ENCODE measurements around the gene KLKB1. TPM values are rescaled to one million over a fixed set of nuclear protein-coding genes. Genes with fewer than 3 reads are reported as not detected.

The KLKB1 gene
- total and polyA plus RNA-seq, 2 donors (not counting 3 experiments of a cell fraction or from before 2014, with no cell fraction given) = not detected

- TF ChIP-seq POLR2A (IDR thresholded peaks at IDR 0.05; ENCODE audit: low read depth, low read length) (no peak), MAX (IDR thresholded peaks at IDR 0.05; ENCODE audit: insufficient read depth, insufficient read length) (no peak), MYC (IDR thresholded peaks at IDR 0.05; ENCODE audit: low read depth, low read length) (no peak), GATA2 (IDR thresholded peaks at IDR 0.05; ENCODE audit: insufficient read depth, insufficient read length, low read depth, low read length) (no peak), FOS (IDR thresholded peaks at IDR 0.05; ENCODE audit: borderline replicate concordance, insufficient read depth, low read length) (no peak), JUN (IDR thresholded peaks at IDR 0.05; ENCODE audit: borderline replicate concordance, insufficient read depth, insufficient read length, low read depth) (no peak), CTCF (IDR thresholded peaks at IDR 0.05; ENCODE audit: extremely low read depth in 1 of 2, insufficient read depth in 1 of 2, low read depth in 1 of 2, low read length in 2 of 2) (no peak), EZH2 (IDR thresholded peaks at IDR 0.05; ENCODE audit: borderline replicate concordance, low read depth, low read length, severe bottlenecking) (no peak)
- ChIA-PET POLR2A (no interaction called here), CTCF (no interaction called here)
- Histone ChIP-seq H3K27me3 (ENCODE audit: control insufficient read depth in 2 of 2, insufficient read depth in 2 of 2, low read length in 2 of 2) (no peaks in the 10 kb centered on the region), H3K79me2 (ENCODE audit: control insufficient read depth, insufficient read depth, low read length) (no peaks in the 10 kb centered on the region), H3K9me1 (replicated peaks; ENCODE audit: control insufficient read depth, extremely low read depth, insufficient read depth, low read length) (no peaks in the 10 kb centered on the region), H3K27ac (ENCODE audit: insufficient read depth, low read depth, low read length) (no peak overlapping the region), H3K4me3 (replicated peaks in 1 of 3; ENCODE audit: insufficient read depth in 1 of 3, low read depth in 1 of 3, low read length in 3 of 3) (no peak overlapping the region), H2AFZ (ENCODE audit: low read depth, low read length) (no peak overlapping the region), H3K9me3 (replicated peaks; ENCODE audit: control insufficient read depth, insufficient read depth, low read length) (no peaks in the 10 kb centered on the region), H4K20me1 (replicated peaks; ENCODE audit: control insufficient read depth, extremely low read depth, insufficient read depth, low read length) (no peaks in the 10 kb centered on the region), H3K9ac (replicated peaks; ENCODE audit: extremely low read depth, insufficient read depth, low read length) (no peak overlapping the region), H3K4me1 (ENCODE audit: control insufficient read depth, extremely low read depth, insufficient read depth, low read length) (no peaks in the 10 kb centered on the region), H3K36me3 (ENCODE audit: control insufficient read depth in 2 of 2, extremely low read depth in 1 of 2, insufficient read depth in 2 of 2, low read length in 2 of 2) (no peaks in the 10 kb centered on the region), H3K4me2 (ENCODE audit: insufficient read depth, low read length) (no peak overlapping the region)
- no peak for FAIRE-seq
- dilution Hi-C loops (cut with MboI; ENCODE audit: extremely low pct_ligation_motif_present, low sequenced_read_pairs) (no loop called here), intact Hi-C loops (cut with micrococcal nuclease) (no loop called here)
- no TSS peak for BruUV-seq (replicated peaks)
- DNase-seq (ENCODE audit: low read depth, low spot score) = no peak
Observed at GRCh38 chr4:186250760-186251159, 23.5 kb downstream of the KLKB1 start.

All from endothelial cell of umbilical vein (primary cell).